ENCODE data around the gene PRSS8. TPM values are rescaled to one million over a fixed set of nuclear protein-coding genes. Genes with fewer than 3 reads are reported as not detected.
"Not testable (repeated sequence)": the region's sequence is repeated elsewhere in the genome, so short reads cannot be mapped to it uniquely, and the experiment has no call there.

Gene PRSS8
- total RNA-seq, 3 donors from 2014 or later (not counting 1 experiment from before 2014, with no cell fraction given), result not detected

DNA sequence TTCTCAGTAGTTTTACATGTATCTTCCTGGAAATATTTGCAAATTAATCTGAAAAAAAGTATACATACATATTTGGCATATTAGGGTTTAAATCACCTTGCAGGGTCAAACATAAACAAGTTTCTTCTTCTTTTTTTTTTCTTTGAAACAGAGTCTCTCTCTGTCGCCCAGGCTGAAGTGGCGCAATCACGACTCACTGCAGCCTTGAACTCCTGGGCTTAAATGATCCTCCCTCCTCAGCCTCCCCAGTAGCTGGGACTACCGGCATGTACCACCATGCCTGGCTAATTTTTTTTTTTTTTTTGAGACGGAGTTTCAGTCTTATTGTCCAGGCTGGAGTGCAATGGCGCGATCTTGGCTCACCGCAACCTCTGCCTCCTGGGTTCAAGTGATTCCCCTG is 31.8 kb upstream of the PRSS8 start:
- Mint-ChIP-seq H3K27me3 (ENCODE audit: low read depth in 2 of 2) (no peaks in the 10 kb centered on the region), H3K36me3 (no peaks in the 10 kb centered on the region), H3K27ac (no peak overlapping the region), H3K9me3 (no peaks in the 10 kb centered on the region), H3K4me3 (no peak overlapping the region), H3K4me1 (no peaks in the 10 kb centered on the region)
- TF ChIP-seq, protein P1, sequence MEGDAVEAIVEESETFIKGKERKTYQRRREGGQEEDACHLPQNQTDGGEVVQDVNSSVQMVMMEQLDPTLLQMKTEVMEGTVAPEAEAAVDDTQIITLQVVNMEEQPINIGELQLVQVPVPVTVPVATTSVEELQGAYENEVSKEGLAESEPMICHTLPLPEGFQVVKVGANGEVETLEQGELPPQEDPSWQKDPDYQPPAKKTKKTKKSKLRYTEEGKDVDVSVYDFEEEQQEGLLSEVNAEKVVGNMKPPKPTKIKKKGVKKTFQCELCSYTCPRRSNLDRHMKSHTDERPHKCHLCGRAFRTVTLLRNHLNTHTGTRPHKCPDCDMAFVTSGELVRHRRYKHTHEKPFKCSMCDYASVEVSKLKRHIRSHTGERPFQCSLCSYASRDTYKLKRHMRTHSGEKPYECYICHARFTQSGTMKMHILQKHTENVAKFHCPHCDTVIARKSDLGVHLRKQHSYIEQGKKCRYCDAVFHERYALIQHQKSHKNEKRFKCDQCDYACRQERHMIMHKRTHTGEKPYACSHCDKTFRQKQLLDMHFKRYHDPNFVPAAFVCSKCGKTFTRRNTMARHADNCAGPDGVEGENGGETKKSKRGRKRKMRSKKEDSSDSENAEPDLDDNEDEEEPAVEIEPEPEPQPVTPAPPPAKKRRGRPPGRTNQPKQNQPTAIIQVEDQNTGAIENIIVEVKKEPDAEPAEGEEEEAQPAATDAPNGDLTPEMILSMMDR (IDR thresholded peaks at IDR 0.05), result no peak
- Histone ChIP-seq H3K4me1 (ENCODE audit: control insufficient read depth, insufficient read depth, low read length) (no peaks in the 10 kb centered on the region), H3K36me3 (ENCODE audit: control insufficient read depth, insufficient read depth, low read length) (no peaks in the 10 kb centered on the region), H3K27ac (ENCODE audit: low read length) (no peak overlapping the region), H3K27me3 (ENCODE audit: control insufficient read depth, insufficient read depth, low read length) (no peaks in the 10 kb centered on the region), H3K4me3 (ENCODE audit: low read length) (no peak overlapping the region), H3K9me3 (ENCODE audit: control insufficient read depth, insufficient read depth, low read length) (no peaks in the 10 kb centered on the region)
- intact Hi-C loops (cut with micrococcal nuclease), result no loop called here
- DNase-seq (no peak), ATAC-seq (no peak)
- 93% methylated on average over 8 of the region's 8 CpGs for WGBS (ENCODE audit: insufficient coverage)

DNA sequence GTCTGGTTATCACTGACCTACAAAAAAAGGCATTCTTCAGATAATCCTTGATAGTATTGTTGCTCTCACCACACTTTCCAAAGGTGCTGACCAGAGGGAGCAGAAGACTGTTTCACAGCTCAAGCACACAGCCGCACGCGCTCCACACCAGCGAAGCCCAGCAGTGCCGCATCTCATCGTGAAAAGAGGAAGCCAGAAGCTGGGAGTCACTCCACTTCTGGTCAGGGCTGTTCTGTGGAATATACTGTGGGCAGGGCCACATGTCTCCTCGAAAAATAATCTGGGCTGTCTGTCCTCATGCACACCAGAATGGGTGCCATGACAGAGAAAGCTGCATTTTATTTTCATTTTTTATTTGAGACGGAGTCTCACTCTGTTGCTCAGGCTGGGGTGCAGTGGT is 21.6 kb upstream of the PRSS8 start:
- WGBS (ENCODE audit: insufficient coverage), result 8% methylated on average over 8 of the region's 8 CpGs
- ATAC-seq, result peak in 1 of 3 donors; percentile 48
- Mint-ChIP-seq H3K4me3 (peak overlapping the region; percentile 4), H3K27ac (no peak overlapping the region), H3K36me3 (no peaks in the 10 kb centered on the region), H3K9me3 (no peaks in the 10 kb centered on the region), H3K4me1 (peaks cover 0 to 6% of the 10 kb centered on the region in 2 donors), H3K27me3 (ENCODE audit: low read depth in 2 of 2) (no peaks in the 10 kb centered on the region)
- no peak overlapping the region for H3K27ac ChIP-seq (ENCODE audit: low read length)
- H3K9me3 ChIP-seq (ENCODE audit: control insufficient read depth, insufficient read depth, low read length), result no peaks in the 10 kb centered on the region
- H3K36me3 ChIP-seq (ENCODE audit: control insufficient read depth, insufficient read depth, low read length), result no peaks in the 10 kb centered on the region
- TF ChIP-seq, protein P1 (IDR thresholded peaks at IDR 0.05), result no peak
- H3K4me1 ChIP-seq (ENCODE audit: control insufficient read depth, insufficient read depth, low read length), result peaks cover 3% of the 10 kb centered on the region
- H3K27me3 ChIP-seq (ENCODE audit: control insufficient read depth, insufficient read depth, low read length), result no peaks in the 10 kb centered on the region
- no peak overlapping the region for H3K4me3 ChIP-seq (ENCODE audit: low read length)
- intact Hi-C loops (cut with micrococcal nuclease), result no loop called here
- DNase-seq, result no peak

DNA sequence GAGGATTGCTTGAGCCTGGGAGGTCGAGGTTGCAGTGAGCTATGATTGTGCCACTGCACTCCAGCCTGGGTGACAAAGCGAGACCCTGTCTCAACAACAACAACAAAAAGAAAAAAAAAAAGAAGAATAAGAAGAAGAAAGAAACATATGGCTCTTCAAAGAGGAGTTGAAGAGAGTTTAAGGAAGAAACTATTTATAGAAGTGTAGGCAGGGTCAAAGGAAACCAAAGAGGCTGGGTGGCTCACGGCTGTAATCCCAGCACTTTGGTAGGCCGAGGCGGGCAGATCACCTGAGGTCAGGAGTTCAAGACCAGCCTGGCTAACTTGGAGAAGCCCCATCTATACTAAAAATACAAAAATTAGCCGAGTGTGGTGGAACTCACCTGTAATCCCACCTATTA is 15.4 kb upstream of the PRSS8 start:
- H3K27ac ChIP-seq (ENCODE audit: low read length); H3K27me3 Mint-ChIP-seq (ENCODE audit: low read depth in 2 of 2); H3K36me3 Mint-ChIP-seq; intact Hi-C loops (cut with micrococcal nuclease); H3K9me3 ChIP-seq (ENCODE audit: control insufficient read depth, insufficient read depth, low read length); H3K9me3 Mint-ChIP-seq; H3K4me1 Mint-ChIP-seq; H3K4me3 Mint-ChIP-seq; ATAC-seq; DNase-seq; H3K36me3 ChIP-seq (ENCODE audit: control insufficient read depth, insufficient read depth, low read length); H3K4me3 ChIP-seq (ENCODE audit: low read length); H3K27ac Mint-ChIP-seq; H3K27me3 ChIP-seq (ENCODE audit: control insufficient read depth, insufficient read depth, low read length): not testable (repeated sequence)
- 61% methylated on average over 5 of the region's 6 CpGs for WGBS (ENCODE audit: insufficient coverage)
- H3K4me1 ChIP-seq (ENCODE audit: control insufficient read depth, insufficient read depth, low read length), result peaks cover 20% of the 10 kb centered on the region

DNA sequence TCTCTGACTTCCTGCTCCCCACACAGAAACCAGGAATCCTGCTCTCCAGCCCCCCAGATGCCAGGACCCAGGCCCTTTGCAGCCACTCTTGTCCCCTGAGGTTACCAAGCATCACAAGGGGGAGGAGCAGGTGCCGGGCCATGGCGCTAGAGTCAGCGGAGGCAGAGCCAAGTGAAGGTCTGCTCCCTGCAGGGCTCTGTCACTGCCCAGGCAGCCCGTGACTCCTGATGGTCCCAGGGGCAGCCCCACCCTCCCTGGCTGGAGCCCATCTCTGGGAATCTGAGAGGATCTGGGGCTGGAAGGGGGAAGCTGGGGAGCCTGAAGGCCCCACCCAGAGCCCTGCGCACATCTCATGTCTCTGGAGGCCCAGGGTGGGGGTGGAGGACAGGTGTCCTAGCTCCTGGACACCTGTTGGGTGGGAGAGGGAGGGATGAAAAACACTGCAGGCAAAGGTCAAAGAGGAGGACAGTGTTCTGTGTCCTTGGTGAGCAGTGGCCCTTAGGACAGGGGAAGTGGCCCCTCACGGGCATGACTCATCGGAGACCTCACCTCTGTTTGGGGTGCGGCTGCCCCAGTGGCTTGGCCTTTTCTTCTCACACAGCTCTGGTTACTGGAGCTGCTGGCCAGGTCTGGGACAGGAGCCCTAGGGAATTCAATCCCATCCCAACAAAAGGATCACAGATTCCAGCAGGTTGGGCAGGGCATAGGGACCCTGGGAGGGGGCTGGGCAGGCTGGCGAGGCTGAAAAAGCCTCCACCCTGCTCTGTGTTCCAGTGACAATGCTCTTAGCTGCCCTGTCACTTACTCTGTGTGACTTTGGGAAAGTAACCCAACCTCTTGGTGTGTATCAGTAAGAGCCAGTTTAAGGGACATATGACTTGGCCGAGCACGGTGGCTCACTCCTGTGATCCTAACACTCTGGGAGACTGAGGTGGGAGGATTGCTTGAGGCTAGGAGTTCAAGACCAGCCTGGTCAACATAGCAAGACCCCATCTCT is 14.7 kb upstream of the PRSS8 start, which contains the start of gene PRSS36:
Gene PRSS36, minus strand, starts transcription at position 173 of the 997 bp plus-strand sequence. Its CDS starts 31 bp downstream, at position 142.
- no peak for ATAC-seq
- no peaks in the 10 kb centered on the region for H3K9me3 Mint-ChIP-seq
- peaks cover 20% of the 10 kb centered on the region for H3K4me1 ChIP-seq (ENCODE audit: control insufficient read depth, insufficient read depth, low read length)
- WGBS (ENCODE audit: insufficient coverage), result 84% methylated on average over 11 of the region's 11 CpGs
- no peak for DNase-seq
- H3K27ac ChIP-seq (ENCODE audit: low read length), result no peak within 1 kb of the TSS
- no peaks in the 10 kb centered on the region for H3K36me3 ChIP-seq (ENCODE audit: control insufficient read depth, insufficient read depth, low read length)
- no peak within 1 kb of the TSS for H3K4me3 Mint-ChIP-seq
- H3K27me3 ChIP-seq (ENCODE audit: control insufficient read depth, insufficient read depth, low read length), result no peaks in the 10 kb centered on the region
- H3K36me3 Mint-ChIP-seq, result no peaks in the 10 kb centered on the region
- H3K9me3 ChIP-seq (ENCODE audit: control insufficient read depth, insufficient read depth, low read length), result no peaks in the 10 kb centered on the region
- TF ChIP-seq, protein P1 (IDR thresholded peaks at IDR 0.05), result no peak
- intact Hi-C loops (cut with micrococcal nuclease), result no loop called here
- H3K27me3 Mint-ChIP-seq (ENCODE audit: low read depth in 2 of 2), result peaks cover 0 to 7% of the 10 kb centered on the region in 2 donors
- H3K27ac Mint-ChIP-seq, result no peak within 1 kb of the TSS
- peaks cover 0 to 6% of the 10 kb centered on the region in 2 donors for H3K4me1 Mint-ChIP-seq
- H3K4me3 ChIP-seq (ENCODE audit: low read length), result no peak within 1 kb of the TSS

Data from natural killer cell (primary cell).